ENCODE results near the gene ZNF318.

ZNF318 gene

GRCh38 chr6:43299338-43300293 is 69.8 kb downstream of the ZNF318 start:
- DNase-seq, result no peak

- DNase-seq, result no peak
Observed at GRCh38 chr6:43298565-43299337, 70.7 kb downstream of the ZNF318 start.

- no peak for DNase-seq
Observed at GRCh38 chr6:43297644-43298564, 71.5 kb downstream of the ZNF318 start, which contains the start of gene SLC22A7. SLC22A7 (plus strand) TSS chr6:43298260; CDS start chr6:43298359, 99 bp downstream.

GRCh38 chr6:43296780-43297497 is 72.5 kb downstream of the ZNF318 start:
- no peak for DNase-seq

GRCh38 chr6:43295456-43295855 is 74.0 kb downstream of the ZNF318 start:
- DNase-seq, result no peak

- DNase-seq, result no peak
Observed at GRCh38 chr6:43294536-43294935, 74.9 kb downstream of the ZNF318 start.

GRCh38 chr6:43293698-43294097 is 75.7 kb downstream of the ZNF318 start:
- DNase-seq, result no peak

- DNase-seq, result no peak
Observed at GRCh38 chr6:43292763-43293318, 76.6 kb downstream of the ZNF318 start.

GRCh38 chr6:43292341-43292740 is 77.1 kb downstream of the ZNF318 start:
- no peak for DNase-seq

- DNase-seq, result no peak
Observed at GRCh38 chr6:43291708-43292107, 77.7 kb downstream of the ZNF318 start.

GRCh38 chr6:43290905-43291355 is 78.5 kb downstream of the ZNF318 start:
- no peak for DNase-seq

- DNase-seq, result no peak
Observed at GRCh38 chr6:43290339-43290904, 79.0 kb downstream of the ZNF318 start.

- no peak for DNase-seq
Observed at GRCh38 chr6:43287717-43288679, 81.4 kb downstream of the ZNF318 start.

GRCh38 chr6:43286980-43287716 is 82.3 kb downstream of the ZNF318 start:
- no peak for DNase-seq

- no peak for DNase-seq
Observed at GRCh38 chr6:43286456-43286979, 82.9 kb downstream of the ZNF318 start.
